HFF-Myc (cell line): ENCODE measurements around the gene NEK2.
A peak's percentile ranks its signal among the peaks of the same experiment; 100 is the strongest.

ENCODE experiments used
- DNase-seq: peaks from one replicate; pipeline ENCODE4 v3.0.0-alpha.2; 2011; ENCODE audit warnings: low read depth; ENCODE audit errors: extremely low read depth
- H3K4me3 ChIP-seq: replicated peaks from 2 replicates; pipeline ENCODE4 v1.5.1; 2011; ENCODE audit warnings: low read depth, mild to moderate bottlenecking, control low read depth, low read length
- CTCF ChIP-seq: IDR thresholded peaks from 2 replicates; pipeline ENCODE4 v1.5.1; 2012; ENCODE audit warnings: mild to moderate bottlenecking, low read depth, low read length, control low read depth; ENCODE audit errors: missing control alignments

NEK2 gene

GRCh38 chr1:211616965-211617297 lies 58.5 kb downstream of the NEK2 start:
- DNase-seq, result no peak
- no peak overlapping the region for H3K4me3 ChIP-seq
- no peak for TF ChIP-seq CTCF

GRCh38 chr1:211616231-211616964 lies 59.0 kb downstream of the NEK2 start:
- DNase-seq, result no peak
- no peak overlapping the region for H3K4me3 ChIP-seq
- no peak for TF ChIP-seq CTCF

- DNase-seq, result no peak
- no peak for TF ChIP-seq CTCF
Observed at GRCh38 chr1:211614615-211615014, 60.8 kb downstream of the NEK2 start.

GRCh38 chr1:211613951-211614350 lies 61.5 kb downstream of the NEK2 start:
- TF ChIP-seq CTCF, result no peak
- H3K4me3 ChIP-seq, result no peak overlapping the region
- DNase-seq, result no peak

More at GRCh38 chr1:211614615-211615014, 60.8 kb downstream of the NEK2 start:
- no peak overlapping the region for H3K4me3 ChIP-seq

- no peak for TF ChIP-seq CTCF
- DNase-seq, result peak; percentile 45
- no peak overlapping the region for H3K4me3 ChIP-seq
Observed at GRCh38 chr1:211613108-211613947, 62.1 kb downstream of the NEK2 start.

- TF ChIP-seq CTCF, result no peak
- no peak overlapping the region for H3K4me3 ChIP-seq
- no peak for DNase-seq
Observed at GRCh38 chr1:211612786-211613107, 62.7 kb downstream of the NEK2 start.
